Type B pancreatic cell (in vitro differentiated cells): Measurements from ENCODE around the gene MYNN. TPM values are rescaled to one million over a fixed set of nuclear protein-coding genes. Genes with fewer than 3 reads are reported as not detected.

ENCODE experiments used
- DNase-seq: peaks from one replicate; pipeline ENCODE4 v3.0.0; 2021; ENCODE audit warnings: mixed read lengths; ENCODE audit not compliant: unreplicated experiment; ENCODE audit errors: extremely low spot score
- H3K27ac Mint-ChIP-seq: 2 replicates; pipeline ENCODE4 v1.8.0; 2021; ENCODE audit warnings: mild to moderate bottlenecking, mixed read lengths
- H3K27me3 Mint-ChIP-seq: 2 replicates; pipeline ENCODE4 v1.8.0; 2021; ENCODE audit warnings: mixed read lengths
- H3K36me3 Mint-ChIP-seq: 2 replicates; pipeline ENCODE4 v1.8.0; 2021; ENCODE audit warnings: mixed read lengths
- H3K4me1 Mint-ChIP-seq: one replicate; pipeline ENCODE4 v1.8.0; 2021; ENCODE audit warnings: mixed read lengths; ENCODE audit not compliant: unreplicated experiment
- H3K4me3 Mint-ChIP-seq: 2 replicates; pipeline ENCODE4 v1.8.0; 2021; ENCODE audit warnings: mild to moderate bottlenecking, mixed read lengths
- H3K9me3 Mint-ChIP-seq: 2 replicates; pipeline ENCODE4 v1.8.0; 2021; ENCODE audit warnings: mixed read lengths
- CTCF ChIP-seq: fragments of 200-600 bp; sonication (generic); conservative IDR thresholded peaks from 2 replicates; pipeline ENCODE4 v1.5.0; 2021; ENCODE audit warnings: antibody characterized with exemption, mild to moderate bottlenecking
- total RNA-seq: library from RNA; stranded (reverse); gene quantifications from 2 replicates; pipeline ENCODE4 v1.2.1, GENCODE V29; 2021; ENCODE audit warnings: low replicate concordance

The MYNN gene
- total RNA-seq, 1 donor from 2014 or later, result 18.2 TPM

GRCh38 chr3:169813278-169813677, 40.1 kb downstream of the MYNN start:
- H3K27ac Mint-ChIP-seq, result peak overlapping the region; percentile 78
- no peak for TF ChIP-seq CTCF
- peaks cover 2% of the 10 kb centered on the region for H3K36me3 Mint-ChIP-seq
- peaks cover 27% of the 10 kb centered on the region for H3K4me1 Mint-ChIP-seq
- H3K4me3 Mint-ChIP-seq, result peak overlapping the region; percentile 92
- no peak for DNase-seq
- peaks cover 5% of the 10 kb centered on the region for H3K9me3 Mint-ChIP-seq
- H3K27me3 Mint-ChIP-seq, result peaks cover 7% of the 10 kb centered on the region

GRCh38 chr3:169813757-169814517, 40.7 kb downstream of the MYNN start:
- Mint-ChIP-seq H3K4me3 (peak overlapping the region; percentile 92), H3K27ac (peak overlapping the region; percentile 78), H3K9me3 (peaks cover 5% of the 10 kb centered on the region), H3K4me1 (peaks cover 28% of the 10 kb centered on the region), H3K27me3 (peaks cover 7% of the 10 kb centered on the region), H3K36me3 (no peaks in the 10 kb centered on the region)
- no peak for DNase-seq
- TF ChIP-seq CTCF, result peak; percentile 39

- Mint-ChIP-seq H3K9me3 (peaks cover 5% of the 10 kb centered on the region), H3K4me3 (no peak overlapping the region), H3K27ac (no peak overlapping the region), H3K36me3 (no peaks in the 10 kb centered on the region), H3K4me1 (peaks cover 36% of the 10 kb centered on the region), H3K27me3 (peaks cover 7% of the 10 kb centered on the region)
- no peak for TF ChIP-seq CTCF
- DNase-seq, result no peak
These were observed 42.5 kb downstream of the MYNN start for GRCh38 chr3:169815590-169816150.

- peaks cover 5% of the 10 kb centered on the region for H3K9me3 Mint-ChIP-seq
- no peak overlapping the region for H3K27ac Mint-ChIP-seq
- no peak overlapping the region for H3K4me3 Mint-ChIP-seq
- H3K36me3 Mint-ChIP-seq, result no peaks in the 10 kb centered on the region
- H3K4me1 Mint-ChIP-seq, result peaks cover 20% of the 10 kb centered on the region
- no peak for TF ChIP-seq CTCF
- peaks cover 1% of the 10 kb centered on the region for H3K27me3 Mint-ChIP-seq
- DNase-seq, result no peak
These were observed 45.1 kb downstream of the MYNN start for GRCh38 chr3:169818316-169818715.

- Mint-ChIP-seq H3K4me3 (no peak overlapping the region), H3K4me1 (peaks cover 14% of the 10 kb centered on the region), H3K27me3 (no peaks in the 10 kb centered on the region), H3K27ac (no peak overlapping the region), H3K9me3 (no peaks in the 10 kb centered on the region), H3K36me3 (no peaks in the 10 kb centered on the region)
- DNase-seq, result no peak
- no peak for TF ChIP-seq CTCF
These were observed 48.9 kb downstream of the MYNN start for GRCh38 chr3:169822091-169822490.
